ENCODE results near the gene OR4C45. TPM values are rescaled to one million over a fixed set of nuclear protein-coding genes. Genes with fewer than 3 reads are reported as not detected.

The OR4C45 gene
- total RNA-seq, 1 experiment from 2014 or later, result not detected

- RAD21 ChIA-PET (ENCODE audit: low non-redundant PET in 1 of 2, low total read pairs in 2 of 2, uncharacterized antibody in 2 of 2, unreplicated experiment in 2 of 2), result no interaction called here
- intact Hi-C loops (cut with micrococcal nuclease), result no loop called here
- no peak overlapping the region for H3K4me3 ChIP-seq (replicated peaks in 1 of 2; ENCODE audit: low read depth in 1 of 2, low read length in 2 of 2)
- no peak overlapping the region for H3K27ac ChIP-seq (ENCODE audit: low read depth, low read length)
- H2AFZ ChIP-seq (ENCODE audit: low read depth, low read length, poor library complexity, severe bottlenecking), result no peak overlapping the region
- no peak overlapping the region for H3K9ac ChIP-seq (ENCODE audit: low read length)
- CTCF ChIA-PET, result no interaction called here
- DNase-seq (ENCODE audit: low read depth, low spot score) (no peak), ATAC-seq (no peak)
- no peaks in the 10 kb centered on the region for H3K36me3 ChIP-seq (ENCODE audit: control insufficient read depth in 1 of 2, insufficient read depth in 2 of 2, low read length in 2 of 2)
- H4K20me1 ChIP-seq (ENCODE audit: insufficient read depth), result no peaks in the 10 kb centered on the region
- POLR2A ChIA-PET, result no interaction called here
- no peak overlapping the region for H3K4me2 ChIP-seq (ENCODE audit: low read length)
- no peaks in the 10 kb centered on the region for H3K4me1 ChIP-seq (ENCODE audit: control insufficient read depth in 1 of 2, insufficient read depth in 2 of 2, low read length in 2 of 2)
- no peaks in the 10 kb centered on the region for H3K27me3 ChIP-seq (ENCODE audit: insufficient read depth, low read length)
- no TSS peak for BruUV-seq (replicated peaks)
- peaks cover 0 to 4% of the 10 kb centered on the region in 2 experiments; a peak in 2 of 4 replicates for H3K9me3 ChIP-seq (ENCODE audit: control insufficient read depth in 1 of 2, insufficient read depth in 1 of 2, low read depth in 1 of 2, low read length in 2 of 2)
- TF ChIP-seq RAD21 (IDR thresholded peaks at IDR 0.05; ENCODE audit: low read depth) (no peak), EGR1 (IDR thresholded peaks at IDR 0.05; ENCODE audit: low read depth) (no peak), ATF3 (IDR thresholded peaks at IDR 0.05) (no peak), CTCF (IDR thresholded peaks at IDR 0.05 in 2 of 3, conservative IDR thresholded peaks at IDR 0.05 in 1 of 3; ENCODE audit: borderline replicate concordance in 1 of 3, insufficient read depth in 1 of 3, low read depth in 2 of 3, low read length in 2 of 3) (no peak), YY1 (IDR thresholded peaks at IDR 0.05; ENCODE audit: extremely low read depth, insufficient replicate concordance, low read depth, low read length) (no peak), SP1 (IDR thresholded peaks at IDR 0.05; ENCODE audit: low read depth) (no peak), ZNF274 (IDR thresholded peaks at IDR 0.05; ENCODE audit: low read depth, low read length) (no peak), SRF (IDR thresholded peaks at IDR 0.05; ENCODE audit: low read depth) (no peak), ELF1 (IDR thresholded peaks at IDR 0.05; ENCODE audit: borderline replicate concordance, low read depth) (no peak), ZBTB33 (IDR thresholded peaks at IDR 0.05; ENCODE audit: extremely low read depth, insufficient replicate concordance, low read length) (no peak), ZFX (IDR thresholded peaks at IDR 0.05) (no peak), EZH2phosphoT487 (IDR thresholded peaks at IDR 0.05; ENCODE audit: borderline replicate concordance) (no peak), EZH2 (IDR thresholded peaks at IDR 0.05) (no peak), FOSL1 (IDR thresholded peaks at IDR 0.05; ENCODE audit: low read depth) (no peak), TCF7L2 (IDR thresholded peaks at IDR 0.05; ENCODE audit: borderline replicate concordance, extremely low read depth, insufficient read depth, insufficient read length) (no peak), SIN3A (IDR thresholded peaks at IDR 0.05; ENCODE audit: low read depth) (no peak), CEBPB (IDR thresholded peaks at IDR 0.05; ENCODE audit: low read depth) (no peak)
- H3K79me2 ChIP-seq (ENCODE audit: insufficient read depth, low read length), result no peaks in the 10 kb centered on the region
- H3K9me2 ChIP-seq (ENCODE audit: insufficient read depth), result no peaks in the 10 kb centered on the region
Observed at GRCh38 chr11:50072226-50073112, 39.8 kb downstream of the OR4C45 start.

Measured in HCT116 (cell line).